HepG2 (cell line): ENCODE data around the gene ALLC.

ENCODE experiments used
- GTF3A ChIP-seq: sonication (generic); formaldehyde crosslinking; conservative IDR thresholded peaks from 2 replicates; pipeline ENCODE4 v1.4.0; 2020; ENCODE audit warnings: mild to moderate bottlenecking, missing genetic modification reagents
- ISX ChIP-seq: sonication (generic); formaldehyde crosslinking; conservative IDR thresholded peaks from 2 replicates; pipeline ENCODE4 v1.5.0; 2020; ENCODE audit warnings: missing genetic modification reagents
- KDM1A ChIP-seq: IDR thresholded peaks from 2 replicates; pipeline ENCODE4 v1.6.1; 2016; ENCODE audit warnings: missing compliant biosample characterization
- TRAFD1 ChIP-seq: sonication (generic); formaldehyde crosslinking; IDR thresholded peaks from 2 replicates; pipeline ENCODE4 v1.5.1; 2020; ENCODE audit warnings: missing genetic modification reagents, mild to moderate bottlenecking, borderline replicate concordance
- ZSCAN25 ChIP-seq: sonication (generic); formaldehyde crosslinking; IDR thresholded peaks from 2 replicates; pipeline ENCODE4 v1.8.0; 2022; ENCODE audit warnings: mild to moderate bottlenecking, missing genetic modification reagents

GRCh38 chr2:3637692-3638455 is 20.1 kb upstream of the ALLC start:
- TF ChIP-seq TRAFD1 (CRISPR knock-in tag) (no peak), GTF3A (CRISPR knock-in tag) (no peak), ISX (CRISPR knock-in tag) (no peak), KDM1A (CRISPR knock-in tag) (no peak), ZSCAN25 (CRISPR knock-in tag) (no peak)
